Upper lobe of left lung (tissue), 4 donors: ENCODE measurements around the gene TMEM181.

Experiments
- EP300 ChIP-seq, 4 donors: sonication (generic); formaldehyde crosslinking; IDR thresholded peaks; one replicate each; pipeline ENCODE4 v1.5.1; 2017; ENCODE audit warnings: antibody characterized with exemption in 4 of 4, control low read depth in 2 of 4
- POLR2A ChIP-seq, 4 donors: fragments of 450-650 bp; IDR thresholded peaks; one replicate each; pipeline ENCODE4 v1.5.1; 2016 to 2017; ENCODE audit warnings: antibody characterized with exemption in 4 of 4, mild to moderate bottlenecking in 2 of 4
- TF ChIP-seq, protein P1 (sequence below), 6 experiments: fragments of 450-650 bp in 4 of 6; fragments of 200-600 bp in 2 of 6; sonication (generic) in 2 of 6; IDR thresholded peaks; one replicate each; pipeline ENCODE4 v1.5.1; 2016 to 2019; ENCODE audit warnings: antibody characterized with exemption in 6 of 6

DNA sequence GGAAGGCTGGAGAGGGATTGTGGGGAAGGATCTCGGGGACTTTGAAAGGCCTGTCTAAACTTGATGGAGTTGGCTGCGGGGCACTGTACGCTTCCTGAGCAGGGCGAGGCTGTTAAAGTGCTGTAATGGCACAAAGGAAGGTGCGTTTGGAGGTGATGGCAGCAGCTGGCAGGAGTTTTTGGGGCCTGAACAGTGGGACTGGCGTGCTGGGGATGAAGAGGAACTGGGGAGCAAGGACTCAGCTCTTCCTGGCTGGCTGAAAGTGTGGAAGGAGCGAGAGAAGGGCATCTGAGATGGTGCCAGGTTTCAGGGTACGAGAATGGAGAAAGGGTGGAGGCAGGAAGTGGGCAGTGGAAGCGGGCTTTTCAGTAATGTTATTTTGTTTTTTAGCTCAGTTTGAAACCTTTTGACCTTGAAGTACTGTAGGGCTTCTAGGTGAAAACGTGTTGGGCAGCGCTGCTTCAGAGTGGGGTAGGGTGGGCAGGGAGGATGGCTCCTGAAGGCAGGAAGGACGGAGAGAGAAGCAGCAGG is 8.0 kb downstream of the TMEM181 start:
- TF ChIP-seq POLR2A (IDR thresholded peaks at IDR 0.05): no peak
- TF ChIP-seq, protein P1, sequence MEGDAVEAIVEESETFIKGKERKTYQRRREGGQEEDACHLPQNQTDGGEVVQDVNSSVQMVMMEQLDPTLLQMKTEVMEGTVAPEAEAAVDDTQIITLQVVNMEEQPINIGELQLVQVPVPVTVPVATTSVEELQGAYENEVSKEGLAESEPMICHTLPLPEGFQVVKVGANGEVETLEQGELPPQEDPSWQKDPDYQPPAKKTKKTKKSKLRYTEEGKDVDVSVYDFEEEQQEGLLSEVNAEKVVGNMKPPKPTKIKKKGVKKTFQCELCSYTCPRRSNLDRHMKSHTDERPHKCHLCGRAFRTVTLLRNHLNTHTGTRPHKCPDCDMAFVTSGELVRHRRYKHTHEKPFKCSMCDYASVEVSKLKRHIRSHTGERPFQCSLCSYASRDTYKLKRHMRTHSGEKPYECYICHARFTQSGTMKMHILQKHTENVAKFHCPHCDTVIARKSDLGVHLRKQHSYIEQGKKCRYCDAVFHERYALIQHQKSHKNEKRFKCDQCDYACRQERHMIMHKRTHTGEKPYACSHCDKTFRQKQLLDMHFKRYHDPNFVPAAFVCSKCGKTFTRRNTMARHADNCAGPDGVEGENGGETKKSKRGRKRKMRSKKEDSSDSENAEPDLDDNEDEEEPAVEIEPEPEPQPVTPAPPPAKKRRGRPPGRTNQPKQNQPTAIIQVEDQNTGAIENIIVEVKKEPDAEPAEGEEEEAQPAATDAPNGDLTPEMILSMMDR (IDR thresholded peaks at IDR 0.05): no peak
- no peak for TF ChIP-seq EP300 (IDR thresholded peaks at IDR 0.05)
